ENCODE results near the gene HIGD2B. TPM values are rescaled to one million over a fixed set of nuclear protein-coding genes. Genes with fewer than 3 reads are reported as not detected.

The HIGD2B gene
- total and polyA plus RNA-seq, 9 of the 15 experiments (the other 6 are each of a cell fraction or from before 2014, with no cell fraction given) = 0.04 to 0.18 (median 0.14) TPM; not detected in 6

DNA sequence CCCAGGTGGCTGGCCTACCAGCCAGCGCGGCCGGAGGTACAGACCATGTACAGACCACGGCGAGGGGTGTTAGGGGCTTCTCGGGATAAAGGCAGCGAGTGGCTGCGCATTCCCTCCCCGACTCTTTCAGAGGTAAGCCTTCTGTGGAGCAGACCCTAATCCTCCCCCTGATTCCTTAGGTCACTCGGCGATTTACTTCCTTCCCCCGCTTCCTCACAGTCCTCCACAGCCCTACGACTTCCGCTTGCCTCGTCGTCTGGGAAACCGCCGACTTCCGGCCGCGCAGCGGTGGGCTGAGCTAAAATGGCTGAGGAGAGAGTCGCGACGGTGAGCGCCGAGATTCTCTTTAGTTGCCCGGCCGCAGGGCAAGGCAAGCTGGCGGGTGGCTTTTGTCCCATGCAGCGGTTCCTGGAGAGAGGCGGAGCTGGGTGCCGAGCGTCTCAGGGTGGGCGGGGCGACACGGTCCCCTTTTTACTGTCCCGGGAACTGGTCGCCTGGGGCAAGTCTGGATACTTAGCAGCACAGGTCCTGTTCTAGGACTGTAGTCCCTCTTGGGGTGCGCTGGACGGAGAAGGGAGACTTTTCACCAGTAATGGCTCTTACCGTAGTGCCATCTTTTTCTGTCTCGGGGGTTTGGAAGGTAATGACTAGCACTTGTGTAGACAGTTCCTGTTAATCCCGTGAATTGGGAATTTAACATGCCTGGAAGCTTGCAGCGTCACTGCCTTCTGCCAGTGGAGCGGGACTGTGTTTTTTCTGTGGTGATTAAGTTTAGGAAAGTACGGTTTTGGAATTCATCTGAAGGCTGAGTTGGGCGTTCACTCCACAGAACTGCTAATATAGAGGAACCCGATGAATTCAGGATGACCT, at the start of gene HIGD2B, which contains the start of gene BBS4 (continued):
- TF ChIP-seq ZBTB12 (CRISPR knock-in tag; IDR thresholded peaks at IDR 0.05) = no peak
- TF ChIP-seq TEAD2 (tag; IDR thresholded peaks at IDR 0.05) = no peak
- peak; percentile 98 for TF ChIP-seq PRDM10 (IDR thresholded peaks at IDR 0.05; ENCODE audit: partially characterized antibody)
- TF ChIP-seq PML (IDR thresholded peaks at IDR 0.05; ENCODE audit: low read length) = peak; percentile 48; the same call in 1 of the 2 replicates
- peak; percentile 95 for TF ChIP-seq RFX1 (IDR thresholded peaks at IDR 0.05)
- peak; percentile 88 for TF ChIP-seq CREM (IDR thresholded peaks at IDR 0.05; ENCODE audit: low read depth)
- no peak for TF ChIP-seq RBM25 (IDR thresholded peaks at IDR 0.05; ENCODE audit: low read depth, low read length, severe bottlenecking)
- no peak for TF ChIP-seq DACH1 (IDR thresholded peaks at IDR 0.05; ENCODE audit: partially characterized antibody)
- no peak for TF ChIP-seq ZNF668 (CRISPR knock-in tag; IDR thresholded peaks at IDR 0.05)
- 0 out of 2 replicates have a peak, but pooled peaks have one; percentile 4 for TF ChIP-seq NCOR1 (IDR thresholded peaks at IDR 0.05)
- no peak for TF ChIP-seq PURB (CRISPR knock-in tag; IDR thresholded peaks at IDR 0.05; ENCODE audit: low read depth)

Measured in K562 (cell line).